Measurements from ENCODE around the gene ZBTB45. TPM values are rescaled to one million over a fixed set of nuclear protein-coding genes. Genes with fewer than 3 reads are reported as not detected.

Gene ZBTB45
- total RNA-seq, 1 experiment from 2014 or later, result 12.0 TPM

- BruUV-seq (replicated peaks), result no TSS peak
- Histone ChIP-seq H3K4me2 (ENCODE audit: low read length) (peak overlapping the region; percentile 88), H3K9me2 (ENCODE audit: insufficient read depth) (no peaks in the 10 kb centered on the region), H4K20me1 (ENCODE audit: insufficient read depth) (no peaks in the 10 kb centered on the region), H3K36me3 (ENCODE audit: control insufficient read depth in 1 of 2, insufficient read depth in 2 of 2, low read length in 2 of 2) (no peaks in the 10 kb centered on the region), H3K27me3 (ENCODE audit: insufficient read depth, low read length) (no peaks in the 10 kb centered on the region), H3K4me1 (ENCODE audit: control insufficient read depth in 1 of 2, insufficient read depth in 2 of 2, low read length in 2 of 2) (peaks cover 10 to 22% of the 10 kb centered on the region in 2 experiments; a peak in 3 of 4 replicates), H3K79me2 (ENCODE audit: insufficient read depth, low read length) (peaks cover 17% of the 10 kb centered on the region), H3K9ac (ENCODE audit: low read length) (no peak overlapping the region), H3K27ac (ENCODE audit: low read depth, low read length) (peak overlapping the region; percentile 82; the same call in 1 of the 2 replicates), H3K4me3 (replicated peaks in 1 of 2; ENCODE audit: low read depth in 1 of 2, low read length in 2 of 2) (peak overlapping the region; percentile 62 to 83), H2AFZ (ENCODE audit: low read depth, low read length, poor library complexity, severe bottlenecking) (no peak overlapping the region), H3K9me3 (ENCODE audit: control insufficient read depth in 1 of 2, insufficient read depth in 1 of 2, low read depth in 1 of 2, low read length in 2 of 2) (no peaks in the 10 kb centered on the region)
- DNase-seq (ENCODE audit: low read depth, low spot score) (no peak), ATAC-seq (no peak)
- ChIA-PET POLR2A (interaction anchor here (1.4 to 1.5 kb wide), 2 partner anchors 14 to 20 kb away, joined by 3 to 7 read pairs; partner anchors contain the start of gene ZBTB45), CTCF (interaction anchor here (1.9 kb wide), 1 partner anchor 14 kb away, joined by 6 read pairs; no protein-coding TSS in a partner anchor), RAD21 (ENCODE audit: low non-redundant PET in 1 of 2, low total read pairs in 2 of 2, uncharacterized antibody in 2 of 2, unreplicated experiment in 2 of 2) (no interaction called here)
- TF ChIP-seq ATF3 (IDR thresholded peaks at IDR 0.05) (no peak), FOSL1 (IDR thresholded peaks at IDR 0.05; ENCODE audit: low read depth) (no peak), POLR2AphosphoS5 (IDR thresholded peaks at IDR 0.05; ENCODE audit: low read depth, low read length) (no peak), ZBTB33 (IDR thresholded peaks at IDR 0.05; ENCODE audit: extremely low read depth, insufficient replicate concordance, low read length) (no peak), CBX3 (IDR thresholded peaks at IDR 0.05; ENCODE audit: low read depth) (no peak), SRF (IDR thresholded peaks at IDR 0.05; ENCODE audit: low read depth) (no peak), REST (IDR thresholded peaks at IDR 0.05; ENCODE audit: low read depth) (no peak), EZH2phosphoT487 (IDR thresholded peaks at IDR 0.05; ENCODE audit: borderline replicate concordance) (no peak), SIN3A (IDR thresholded peaks at IDR 0.05; ENCODE audit: low read depth) (no peak), YY1 (IDR thresholded peaks at IDR 0.05; ENCODE audit: extremely low read depth, insufficient replicate concordance, low read depth, low read length) (no peak), CTCF (IDR thresholded peaks at IDR 0.05 in 2 of 3, conservative IDR thresholded peaks at IDR 0.05 in 1 of 3; ENCODE audit: borderline replicate concordance in 1 of 3, insufficient read depth in 1 of 3, low read depth in 2 of 3, low read length in 2 of 3) (no peak), ZFX (IDR thresholded peaks at IDR 0.05) (no peak), ZNF274 (IDR thresholded peaks at IDR 0.05; ENCODE audit: low read depth, low read length) (no peak), CEBPB (IDR thresholded peaks at IDR 0.05; ENCODE audit: low read depth) (no peak), RAD21 (IDR thresholded peaks at IDR 0.05; ENCODE audit: low read depth) (no peak), TCF7L2 (IDR thresholded peaks at IDR 0.05; ENCODE audit: borderline replicate concordance, extremely low read depth, insufficient read depth, insufficient read length) (no peak), SP1 (IDR thresholded peaks at IDR 0.05; ENCODE audit: low read depth) (no peak), MAX (IDR thresholded peaks at IDR 0.05) (no peak), EZH2 (IDR thresholded peaks at IDR 0.05) (no peak)
- intact Hi-C loops (cut with micrococcal nuclease), result no loop called here
Observed at GRCh38 chr19:58500242-58500641, 19.4 kb downstream of the ZBTB45 start.
